Mucosa of descending colon (tissue), 3 donors: ENCODE results near the gene GALNT18. TPM values are rescaled to one million over a fixed set of nuclear protein-coding genes. Genes with fewer than 3 reads are reported as not detected.

Source experiments
- ATAC-seq: fragments of 200-7000 bp; cut with Tn5 transposase; one replicate; pipeline ENCODE4 v1.9.1; 2020; ENCODE audit warnings: mild to moderate bottlenecking, moderate library complexity
- DNase-seq, 3 donors: peaks; one replicate each; pipeline ENCODE4 v3.0.0-alpha.2; 2020
- H3K36me3 ChIP-seq: fragments of 200-600 bp; one replicate; pipeline ENCODE4 v1.8.0; 2021; ENCODE audit warnings: low read depth, mild to moderate bottlenecking
- H3K4me1 ChIP-seq: fragments of 200-600 bp; one replicate; pipeline ENCODE4 v1.8.0; 2021; ENCODE audit warnings: low read depth, mild to moderate bottlenecking
- H3K4me3 ChIP-seq: fragments of 200-600 bp; one replicate; pipeline ENCODE4 v1.8.0; 2021; ENCODE audit warnings: mild to moderate bottlenecking
- H3K9me3 ChIP-seq: fragments of 200-600 bp; one replicate; pipeline ENCODE4 v1.8.0; 2021; ENCODE audit warnings: mild to moderate bottlenecking
- intact Hi-C, 2 donors: fragments of 100-400 bp; cut with DNase I in 1 of 2; cut with micrococcal nuclease in 1 of 2; formaldehyde crosslinking; loops; one replicate each; pipeline versions ENCODE4 v1.11.0 to v1.11.1; 2022; cut with DNase I, micrococcal nuclease
- total RNA-seq, 3 donors: library from RNA; stranded (reverse); fragmentation: NEBNext Ultra II Directional in 2 of 3; extraction: Animal tissue kit (Norgen Biotek cat#: 25700) in 2 of 3; gene quantifications; one replicate each; pipeline versions ENCODE4 v1.2.1 to v1.2.4, GENCODE V29; 2021 to 2023
- TF ChIP-seq, protein P1 (sequence below): fragments of 200-600 bp; IDR thresholded peaks from one replicate; pipeline ENCODE4 v1.8.0; 2022; ENCODE audit warnings: antibody characterized with exemption, mild to moderate bottlenecking
- donor health status: DM: no; HTN: no; CAD: no; lungs with moderate emphysema.
- donor health status: DM: no; HTN: no; CAD: no.
- donor health status: DM: no; HTN: yes; CAD: no.

Gene GALNT18
- total RNA-seq, 3 donors from 2014 or later = 2.0 to 27.8 (median 5.4) TPM

DNA sequence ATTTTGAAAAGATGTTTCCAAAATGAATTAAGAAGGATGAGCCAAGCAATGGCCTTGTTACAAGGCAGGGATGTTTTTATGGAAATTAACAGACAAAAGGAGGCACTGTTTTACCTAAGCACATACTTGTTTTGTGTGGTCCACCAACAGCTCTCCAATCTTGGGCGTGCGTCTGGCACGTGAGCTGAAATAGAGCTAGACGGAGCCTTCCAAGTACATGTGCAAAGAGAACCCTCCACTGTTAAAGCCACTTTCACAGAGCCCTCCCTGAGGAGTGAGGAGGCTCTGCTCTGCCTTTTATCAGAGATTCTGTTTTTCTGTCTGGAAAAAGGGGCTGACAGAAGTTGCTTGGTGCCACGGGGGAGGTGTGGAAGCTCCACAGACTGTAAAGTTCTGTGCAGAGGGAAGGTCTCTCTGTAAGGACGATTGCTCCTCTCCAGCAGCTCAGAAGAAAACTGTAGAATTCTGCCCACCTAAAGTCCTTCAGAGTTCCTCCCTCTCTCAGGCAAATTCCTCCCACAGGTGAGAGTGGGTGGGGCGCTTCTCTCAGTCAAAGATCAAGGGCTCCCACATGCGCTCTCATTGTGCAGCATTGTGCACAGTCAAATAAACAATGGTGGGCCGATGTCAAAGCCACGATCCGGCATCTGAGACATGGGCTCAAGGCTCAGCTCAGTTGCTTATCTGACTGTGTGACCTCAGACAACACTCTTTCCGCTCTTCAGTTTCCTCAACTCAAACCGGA, 176.2 kb downstream of the GALNT18 start:
- H3K4me1 ChIP-seq = no peaks in the 10 kb centered on the region
- intact Hi-C loops = no loop called here
- TF ChIP-seq, protein P1, sequence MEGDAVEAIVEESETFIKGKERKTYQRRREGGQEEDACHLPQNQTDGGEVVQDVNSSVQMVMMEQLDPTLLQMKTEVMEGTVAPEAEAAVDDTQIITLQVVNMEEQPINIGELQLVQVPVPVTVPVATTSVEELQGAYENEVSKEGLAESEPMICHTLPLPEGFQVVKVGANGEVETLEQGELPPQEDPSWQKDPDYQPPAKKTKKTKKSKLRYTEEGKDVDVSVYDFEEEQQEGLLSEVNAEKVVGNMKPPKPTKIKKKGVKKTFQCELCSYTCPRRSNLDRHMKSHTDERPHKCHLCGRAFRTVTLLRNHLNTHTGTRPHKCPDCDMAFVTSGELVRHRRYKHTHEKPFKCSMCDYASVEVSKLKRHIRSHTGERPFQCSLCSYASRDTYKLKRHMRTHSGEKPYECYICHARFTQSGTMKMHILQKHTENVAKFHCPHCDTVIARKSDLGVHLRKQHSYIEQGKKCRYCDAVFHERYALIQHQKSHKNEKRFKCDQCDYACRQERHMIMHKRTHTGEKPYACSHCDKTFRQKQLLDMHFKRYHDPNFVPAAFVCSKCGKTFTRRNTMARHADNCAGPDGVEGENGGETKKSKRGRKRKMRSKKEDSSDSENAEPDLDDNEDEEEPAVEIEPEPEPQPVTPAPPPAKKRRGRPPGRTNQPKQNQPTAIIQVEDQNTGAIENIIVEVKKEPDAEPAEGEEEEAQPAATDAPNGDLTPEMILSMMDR = no peak
- DNase-seq (no peak), ATAC-seq (no peak)
- no peaks in the 10 kb centered on the region for H3K36me3 ChIP-seq
- no peak overlapping the region for H3K4me3 ChIP-seq
- no peaks in the 10 kb centered on the region for H3K9me3 ChIP-seq

DNA sequence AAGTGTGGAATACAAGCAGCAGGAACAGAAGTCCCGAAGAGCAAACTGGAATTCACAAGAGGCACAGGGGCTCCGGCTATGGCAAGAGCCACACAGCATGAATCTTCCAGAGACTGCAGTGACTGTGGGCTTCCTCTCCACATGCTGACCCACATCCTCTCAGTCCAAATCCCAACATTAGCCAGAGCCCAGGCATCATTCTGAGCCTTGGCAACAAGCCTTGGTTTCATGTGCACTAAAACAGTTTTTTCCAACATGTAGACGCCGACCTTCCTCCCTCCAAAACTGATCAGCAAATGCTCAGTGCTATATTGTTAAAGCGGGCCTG, 177.0 kb downstream of the GALNT18 start:
- Histone ChIP-seq H3K9me3 (no peaks in the 10 kb centered on the region), H3K4me3 (no peak overlapping the region), H3K4me1 (no peaks in the 10 kb centered on the region), H3K36me3 (no peaks in the 10 kb centered on the region)
- DNase-seq (no peak), ATAC-seq (no peak)
- TF ChIP-seq, protein P1 = no peak
- intact Hi-C loops = no loop called here

DNA sequence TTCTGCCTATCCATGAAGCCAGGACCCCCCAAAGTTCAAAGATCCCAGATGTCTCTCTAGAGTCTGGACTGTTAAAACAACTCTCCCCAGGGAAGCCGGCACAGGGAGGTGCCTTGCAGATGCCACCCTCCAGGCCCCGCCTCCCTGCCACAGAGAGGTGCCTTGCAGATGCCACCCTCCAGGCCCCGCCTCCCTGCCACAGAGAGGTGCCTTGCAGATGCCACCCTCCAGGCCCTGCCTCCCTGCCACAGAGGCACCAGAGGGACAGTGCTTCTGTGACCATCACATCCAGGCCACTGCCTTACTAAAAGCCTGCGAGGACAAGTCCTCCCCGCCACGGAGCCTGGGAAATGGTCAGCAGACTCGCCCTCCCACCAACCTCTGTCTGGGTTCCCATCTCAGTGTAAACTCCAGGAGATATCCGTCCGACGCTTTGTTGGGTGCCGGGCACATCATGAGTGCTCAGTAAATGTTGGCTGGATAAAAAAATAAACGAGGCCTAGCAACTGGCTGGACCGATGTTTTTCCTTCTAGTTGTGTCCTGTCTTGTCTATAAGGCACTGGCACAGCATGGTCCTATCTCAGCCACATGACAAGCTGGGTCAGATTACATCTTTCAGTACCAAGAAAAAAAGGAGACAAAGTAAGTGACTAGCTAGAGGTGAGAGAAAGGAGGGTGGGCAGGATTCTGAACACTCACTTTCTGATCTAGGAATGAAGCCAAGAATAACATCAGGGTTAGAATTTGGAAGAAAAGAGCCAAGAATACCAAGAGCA, 177.6 kb downstream of the GALNT18 start:
- intact Hi-C loops = no loop called here
- ATAC-seq (peak; percentile 51), DNase-seq (no peak)
- TF ChIP-seq, protein P1 = no peak
- Histone ChIP-seq H3K4me1 (no peaks in the 10 kb centered on the region), H3K36me3 (no peaks in the 10 kb centered on the region), H3K4me3 (no peak overlapping the region), H3K9me3 (no peaks in the 10 kb centered on the region)

DNA sequence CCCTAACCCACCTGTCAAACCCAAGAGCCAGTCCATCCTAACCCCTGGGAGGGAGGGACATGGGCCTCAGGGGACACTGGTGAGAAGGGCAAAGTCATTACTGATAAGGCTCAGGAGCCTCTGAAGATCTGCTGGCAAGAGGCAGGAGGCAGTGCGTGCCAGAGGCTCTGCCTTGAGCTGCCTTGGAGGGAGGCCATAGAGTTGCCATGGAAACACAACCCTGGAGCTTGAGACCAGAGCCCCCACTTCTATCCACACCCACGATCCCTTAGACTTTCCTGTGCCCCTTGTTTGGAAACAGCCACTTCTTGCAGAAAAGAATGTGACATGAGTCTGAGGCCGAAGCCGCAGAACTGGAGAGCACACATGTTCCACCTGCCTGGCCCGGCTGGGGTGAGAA, 179.0 kb downstream of the GALNT18 start:
- no peak overlapping the region for H3K4me3 ChIP-seq
- ATAC-seq (no peak), DNase-seq (no peak)
- H3K36me3 ChIP-seq = no peaks in the 10 kb centered on the region
- H3K9me3 ChIP-seq = no peaks in the 10 kb centered on the region
- no peaks in the 10 kb centered on the region for H3K4me1 ChIP-seq
- TF ChIP-seq, protein P1 = no peak
- intact Hi-C loops = no loop called here

DNA sequence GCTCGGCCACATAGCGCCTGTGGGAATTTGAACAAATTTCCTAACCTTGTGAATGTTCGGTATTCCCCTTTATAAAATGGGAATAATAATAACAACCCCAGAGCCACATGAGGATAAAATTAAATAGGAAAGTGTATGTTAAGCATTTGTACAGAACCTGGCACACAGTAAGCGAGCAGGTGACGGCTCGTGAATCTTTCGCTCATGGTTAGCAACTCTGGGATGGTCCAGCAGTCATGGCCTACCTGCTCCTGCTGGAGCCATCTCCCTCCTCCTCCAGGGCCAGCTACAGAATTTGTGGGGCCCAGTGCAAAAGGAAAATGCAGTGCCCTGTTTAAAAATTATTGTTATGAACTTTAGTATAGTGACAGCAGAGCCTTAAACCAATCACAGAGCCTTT, 180.3 kb downstream of the GALNT18 start:
- intact Hi-C loops = no loop called here
- TF ChIP-seq, protein P1 = no peak
- Histone ChIP-seq H3K9me3 (no peaks in the 10 kb centered on the region), H3K4me3 (no peak overlapping the region), H3K4me1 (no peaks in the 10 kb centered on the region), H3K36me3 (no peaks in the 10 kb centered on the region)
- no peak for DNase-seq
- ATAC-seq = no peak
